Measurements from ENCODE around the gene CACTIN. TPM values are rescaled to one million over a fixed set of nuclear protein-coding genes. Genes with fewer than 3 reads are reported as not detected.

The CACTIN gene
- polyA plus RNA-seq, 1 of the 3 experiments (the other 2 are of a cell fraction) = 36.4 TPM

DNA sequence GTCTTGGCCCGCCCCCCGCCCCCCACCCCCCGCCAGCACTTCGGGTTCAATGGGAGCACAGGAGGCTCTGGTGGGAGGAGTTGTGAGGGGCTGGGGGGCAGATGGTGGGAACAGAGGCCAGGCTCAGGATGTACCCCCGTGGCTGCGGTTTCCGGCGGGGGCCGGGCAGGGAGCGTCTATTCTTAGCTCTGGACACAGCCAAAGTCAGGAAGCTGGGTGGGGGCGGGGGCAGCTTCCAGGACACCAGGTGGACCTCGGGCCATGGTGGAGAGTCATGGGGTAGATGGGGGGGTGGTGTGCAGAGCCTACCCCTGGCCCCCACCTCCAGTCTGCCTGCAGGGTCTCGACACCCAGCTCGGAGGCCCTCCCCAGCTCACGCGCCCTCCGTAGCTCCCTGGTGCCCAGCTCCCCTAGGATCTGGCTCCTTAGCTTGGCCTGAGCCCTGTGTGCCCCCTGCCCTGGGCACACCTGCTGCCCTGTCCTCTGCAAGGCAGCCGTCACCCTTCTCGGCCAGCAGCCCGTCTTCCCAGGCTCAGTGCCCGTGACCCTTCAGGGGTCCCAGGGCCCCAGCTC, 17.8 kb downstream of the CACTIN start:
- Histone ChIP-seq H3K27ac (ENCODE audit: low read depth in 2 of 2, low read length in 1 of 2) (no peak overlapping the region), H3K9ac (no peak overlapping the region), H3K4me3 (ENCODE audit: low read depth in 2 of 2, low read length in 1 of 2) (no peak overlapping the region), H3K9me2 (no peaks in the 10 kb centered on the region), H3K9me3 (no peaks in the 10 kb centered on the region), H3K36me3 (replicated peaks in 1 of 2; ENCODE audit: control insufficient read depth in 1 of 2, insufficient read depth in 2 of 2, low read length in 1 of 2) (peaks cover 0 to 25% of the 10 kb centered on the region in 2 experiments), H3K4me2 (no peak overlapping the region), H3K4me1 (ENCODE audit: control insufficient read depth in 1 of 2, insufficient read depth in 2 of 2, low read depth in 1 of 2, low read length in 1 of 2) (peaks cover 8 to 14% of the 10 kb centered on the region in 2 experiments; a peak in 1 of 4 replicates), H3K27me3 (ENCODE audit: insufficient read depth) (no peaks in the 10 kb centered on the region), H3K79me2 (ENCODE audit: insufficient read depth) (no peaks in the 10 kb centered on the region), H2AFZ (ENCODE audit: low read depth) (no peak overlapping the region), H4K20me1 (ENCODE audit: insufficient read depth) (no peaks in the 10 kb centered on the region), H3F3A (replicated peaks; ENCODE audit: insufficient read depth) (no peaks in the 10 kb centered on the region)
- POLR2A ChIA-PET = interaction anchor here (1.2 kb wide), 1 partner anchor 22 kb away, joined by 4 read pairs; no protein-coding TSS in a partner anchor
- 90% methylated on average over 18 of the region's 21 CpGs for WGBS (ENCODE audit: low lambda C conversion rate)
- no peak for TF ChIP-seq RXRA (IDR thresholded peaks at IDR 0.05; ENCODE audit: borderline replicate concordance, low read depth)
- TF ChIP-seq ELF1 (IDR thresholded peaks at IDR 0.05) = no peak
- TF ChIP-seq CHD2 (IDR thresholded peaks at IDR 0.05; ENCODE audit: low read length, partially characterized antibody) = no peak
- TF ChIP-seq RAD21 (IDR thresholded peaks at IDR 0.05; ENCODE audit: low read length) = no peak
- no peak for DNase-seq
- CTCF ChIA-PET = interaction anchor here (0.6 to 2.9 kb wide), 5 partner anchors 9 to 92 kb away, joined by 3 to 23 read pairs (median 7); partner anchors contain the start of gene GIPC3

- no peaks in the 10 kb centered on the region for H3F3A ChIP-seq (replicated peaks; ENCODE audit: insufficient read depth)
- WGBS (ENCODE audit: low lambda C conversion rate) = 86% methylated on average over 3 of the region's 3 CpGs
- DNase-seq = no peak
- CTCF ChIA-PET = interaction anchor here (0.6 to 2.9 kb wide), 7 partner anchors 9 to 93 kb away, joined by 3 to 23 read pairs (median 5); partner anchors contain the start of gene GIPC3
- H3K9me3 ChIP-seq = no peaks in the 10 kb centered on the region
- no peaks in the 10 kb centered on the region for H3K79me2 ChIP-seq (ENCODE audit: insufficient read depth)
- H3K27ac ChIP-seq (ENCODE audit: low read depth in 2 of 2, low read length in 1 of 2) = no peak overlapping the region
- TF ChIP-seq, protein P1, sequence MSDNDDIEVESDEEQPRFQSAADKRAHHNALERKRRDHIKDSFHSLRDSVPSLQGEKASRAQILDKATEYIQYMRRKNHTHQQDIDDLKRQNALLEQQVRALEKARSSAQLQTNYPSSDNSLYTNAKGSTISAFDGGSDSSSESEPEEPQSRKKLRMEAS (IDR thresholded peaks at IDR 0.05; ENCODE audit: low read depth) = no peak
- no peak for TF ChIP-seq GABPA (IDR thresholded peaks at IDR 0.05; ENCODE audit: low read depth)
- no peak for TF ChIP-seq RAD21 (IDR thresholded peaks at IDR 0.05; ENCODE audit: low read length)
- no peak for TF ChIP-seq RFX5 (IDR thresholded peaks at IDR 0.05; ENCODE audit: low read length)
- no peak for TF ChIP-seq FOSL2 (IDR thresholded peaks at IDR 0.05; ENCODE audit: borderline replicate concordance, low read depth)
- no peak for TF ChIP-seq YY1 (IDR thresholded peaks at IDR 0.05; ENCODE audit: low read depth)
- TF ChIP-seq NRF1 (IDR thresholded peaks at IDR 0.05; ENCODE audit: low read depth, low read length) = no peak
- no peak for TF ChIP-seq NFIC (IDR thresholded peaks at IDR 0.05; ENCODE audit: borderline replicate concordance)
- H3K27me3 ChIP-seq (ENCODE audit: insufficient read depth) = no peaks in the 10 kb centered on the region
- H3K4me3 ChIP-seq (ENCODE audit: low read depth in 2 of 2, low read length in 1 of 2) = no peak overlapping the region
- POLR2A ChIA-PET = interaction anchor here (0.5 kb wide), 1 partner anchor 89 kb away, joined by 3 read pairs; no protein-coding TSS in a partner anchor
- no peak overlapping the region for H3K9ac ChIP-seq
- no peaks in the 10 kb centered on the region for H4K20me1 ChIP-seq (ENCODE audit: insufficient read depth)
- H2AFZ ChIP-seq (ENCODE audit: low read depth) = no peak overlapping the region
- H3K9me2 ChIP-seq = no peaks in the 10 kb centered on the region
- no peak overlapping the region for H3K4me2 ChIP-seq
- peaks cover 0 to 21% of the 10 kb centered on the region in 2 experiments for H3K36me3 ChIP-seq (replicated peaks in 1 of 2; ENCODE audit: control insufficient read depth in 1 of 2, insufficient read depth in 2 of 2, low read length in 1 of 2)
- peaks cover 8 to 14% of the 10 kb centered on the region in 2 experiments; a peak in 1 of 4 replicates for H3K4me1 ChIP-seq (ENCODE audit: control insufficient read depth in 1 of 2, insufficient read depth in 2 of 2, low read depth in 1 of 2, low read length in 1 of 2)
These were observed 18.4 kb downstream of the CACTIN start for GRCh38 chr19:3608079-3608641.
